Activated naive CD8-positive, alpha-beta T cell treated with anti-CD3 and anti-CD28 coated beads, Interleukin-2, amount 10 ng/mL, durations not matched to agents 7 days and 5 days (primary cell): Measurements from ENCODE around the gene TMEM63B. TPM values are rescaled to one million over a fixed set of nuclear protein-coding genes. Genes with fewer than 3 reads are reported as not detected.

Source experiments
- ATAC-seq: fragments of 150-1000 bp; cut with Tn5 transposase; one replicate; pipeline ENCODE4 v1.10.0; 2021; ENCODE audit warnings: low read depth, moderate library complexity
- POLR2A ChIA-PET: fragments of 350-600 bp; sonication (Branson Sonifier 250); formaldehyde crosslinking; loops from one replicate; lab custom pipeline; 2021; ENCODE audit warnings: antibody characterized with exemption; lab: Charles Lee
- DNase-seq: peaks from one replicate; pipeline ENCODE4 v3.0.0; 2021
- H3K27ac Mint-ChIP-seq: one replicate; pipeline ENCODE4 v1.8.0; 2022; ENCODE audit warnings: mild to moderate bottlenecking, mixed read lengths
- H3K27me3 Mint-ChIP-seq: one replicate; pipeline ENCODE4 v1.8.0; 2022; ENCODE audit warnings: mild to moderate bottlenecking, moderate library complexity, mixed read lengths
- H3K36me3 Mint-ChIP-seq: one replicate; pipeline ENCODE4 v1.8.0; 2021; ENCODE audit warnings: mild to moderate bottlenecking, mixed read lengths
- H3K4me1 Mint-ChIP-seq: one replicate; pipeline ENCODE4 v1.8.0; 2021; ENCODE audit warnings: mixed read lengths
- H3K4me3 Mint-ChIP-seq: one replicate; pipeline ENCODE4 v1.8.0; 2022; ENCODE audit warnings: mild to moderate bottlenecking, moderate library complexity, mixed read lengths
- H3K9me3 Mint-ChIP-seq: one replicate; pipeline ENCODE4 v1.8.0; 2021; ENCODE audit warnings: mixed read lengths
- total RNA-seq, 2 experiments: library from RNA; stranded (reverse); gene quantifications; one replicate each; pipeline ENCODE4 v1.2.3, GENCODE V29; 2021

Gene TMEM63B
- total RNA-seq, 2 experiments from 2014 or later = 20.8 to 21.8 TPM

GRCh38 chr6:44116641-44117382 is 10.5 kb upstream of the TMEM63B start:
- ATAC-seq (no peak), DNase-seq (no peak)
- peaks cover 31% of the 10 kb centered on the region for H3K4me1 Mint-ChIP-seq
- H3K36me3 Mint-ChIP-seq = peaks cover 15% of the 10 kb centered on the region
- H3K27me3 Mint-ChIP-seq = no peaks in the 10 kb centered on the region
- no peak overlapping the region for H3K4me3 Mint-ChIP-seq
- H3K9me3 Mint-ChIP-seq = no peaks in the 10 kb centered on the region
- POLR2A ChIA-PET = no interaction called here
- no peak overlapping the region for H3K27ac Mint-ChIP-seq

GRCh38 chr6:44117397-44118128 is 9.8 kb upstream of the TMEM63B start:
- H3K4me3 Mint-ChIP-seq = no peak overlapping the region
- DNase-seq (no peak), ATAC-seq (no peak)
- H3K27me3 Mint-ChIP-seq = no peaks in the 10 kb centered on the region
- H3K27ac Mint-ChIP-seq = peak overlapping the region; percentile 23
- no peaks in the 10 kb centered on the region for H3K9me3 Mint-ChIP-seq
- H3K4me1 Mint-ChIP-seq = peaks cover 35% of the 10 kb centered on the region
- POLR2A ChIA-PET = no interaction called here
- H3K36me3 Mint-ChIP-seq = peaks cover 13% of the 10 kb centered on the region

- POLR2A ChIA-PET = no interaction called here
- Mint-ChIP-seq H3K4me3 (no peak overlapping the region), H3K27ac (peak overlapping the region; percentile 0), H3K9me3 (no peaks in the 10 kb centered on the region), H3K36me3 (peaks cover 19% of the 10 kb centered on the region), H3K4me1 (peaks cover 55% of the 10 kb centered on the region), H3K27me3 (no peaks in the 10 kb centered on the region)
- DNase-seq (no peak), ATAC-seq (no peak)
Observed at GRCh38 chr6:44119704-44120262, 7.6 kb upstream of the TMEM63B start.

- Mint-ChIP-seq H3K9me3 (no peaks in the 10 kb centered on the region), H3K4me1 (peaks cover 58% of the 10 kb centered on the region), H3K27ac (no peak overlapping the region), H3K27me3 (no peaks in the 10 kb centered on the region), H3K4me3 (no peak overlapping the region), H3K36me3 (peaks cover 16% of the 10 kb centered on the region)
- no peak for DNase-seq
- ATAC-seq = no peak
- POLR2A ChIA-PET = no interaction called here
Observed at GRCh38 chr6:44120692-44121443, 6.5 kb upstream of the TMEM63B start.

GRCh38 chr6:44122801-44123200 is 4.6 kb upstream of the TMEM63B start:
- Mint-ChIP-seq H3K36me3 (peaks cover 20% of the 10 kb centered on the region), H3K4me1 (peaks cover 56% of the 10 kb centered on the region), H3K9me3 (no peaks in the 10 kb centered on the region), H3K4me3 (peak overlapping the region; percentile 62), H3K27ac (peak overlapping the region; percentile 76), H3K27me3 (no peaks in the 10 kb centered on the region)
- POLR2A ChIA-PET = interaction anchor here (1.1 to 1.3 kb wide), 2 partner anchors 10 to 134 kb away, joined by 3 read pairs; no protein-coding TSS in a partner anchor
- DNase-seq = no peak
- ATAC-seq = peak; percentile 23

- no peak for ATAC-seq
- Mint-ChIP-seq H3K4me1 (peaks cover 55% of the 10 kb centered on the region), H3K27ac (peak overlapping the region; percentile 76)
Observed at GRCh38 chr6:44123544-44123943, 3.8 kb upstream of the TMEM63B start.

GRCh38 chr6:44126320-44127149 is 819 bp upstream of the TMEM63B start:
- DNase-seq (peak; percentile 61), ATAC-seq (peak; percentile 32)
- peak overlapping the region; percentile 85 for H3K27ac Mint-ChIP-seq
- H3K27me3 Mint-ChIP-seq = peaks cover 2% of the 10 kb centered on the region
- H3K9me3 Mint-ChIP-seq = no peaks in the 10 kb centered on the region
- peak overlapping the region; percentile 92 for H3K4me3 Mint-ChIP-seq
- H3K36me3 Mint-ChIP-seq = peaks cover 15% of the 10 kb centered on the region
- POLR2A ChIA-PET = interaction anchor here (1.0 kb wide), 1 partner anchor 120 kb away, joined by 4 read pairs; the partner anchor contains the start of gene HSP90AB1
- peaks cover 52% of the 10 kb centered on the region for H3K4me1 Mint-ChIP-seq

More at GRCh38 chr6:44123544-44123943, 3.8 kb upstream of the TMEM63B start:
- Mint-ChIP-seq H3K27me3 (no peaks in the 10 kb centered on the region), H3K4me3 (peak overlapping the region; percentile 62), H3K9me3 (no peaks in the 10 kb centered on the region), H3K36me3 (peaks cover 16% of the 10 kb centered on the region)
- POLR2A ChIA-PET = interaction anchor here (1.1 to 1.3 kb wide), 3 partner anchors 9 to 133 kb away, joined by 3 read pairs; no protein-coding TSS in a partner anchor
- no peak for DNase-seq

GRCh38 chr6:44128020-44128917 is 915 bp downstream of the TMEM63B start:
- POLR2A ChIA-PET = interaction anchor here (1.0 kb wide), 1 partner anchor 118 kb away, joined by 4 read pairs; the partner anchor contains the start of gene HSP90AB1
- no peaks in the 10 kb centered on the region for H3K9me3 Mint-ChIP-seq
- H3K4me3 Mint-ChIP-seq = peak overlapping the region; percentile 77
- DNase-seq (no peak), ATAC-seq (no peak)
- H3K4me1 Mint-ChIP-seq = peaks cover 43% of the 10 kb centered on the region
- peak overlapping the region; percentile 44 for H3K27ac Mint-ChIP-seq
- H3K27me3 Mint-ChIP-seq = peaks cover 2% of the 10 kb centered on the region
- peaks cover 15% of the 10 kb centered on the region for H3K36me3 Mint-ChIP-seq

- Mint-ChIP-seq H3K27me3 (peaks cover 2% of the 10 kb centered on the region), H3K9me3 (no peaks in the 10 kb centered on the region), H3K36me3 (peaks cover 9% of the 10 kb centered on the region), H3K4me1 (peaks cover 32% of the 10 kb centered on the region), H3K4me3 (no peak overlapping the region), H3K27ac (peak overlapping the region; percentile 12)
- ATAC-seq (no peak), DNase-seq (no peak)
- POLR2A ChIA-PET = interaction anchor here (0.7 kb wide), 1 partner anchor 912 kb away, joined by 4 read pairs; no protein-coding TSS in a partner anchor
Observed at GRCh38 chr6:44129841-44130322, 2.5 kb downstream of the TMEM63B start.

- ATAC-seq (no peak), DNase-seq (no peak)
- Mint-ChIP-seq H3K36me3 (no peaks in the 10 kb centered on the region), H3K27ac (no peak overlapping the region), H3K4me3 (no peak overlapping the region), H3K4me1 (peaks cover 19% of the 10 kb centered on the region), H3K9me3 (no peaks in the 10 kb centered on the region), H3K27me3 (peaks cover 2% of the 10 kb centered on the region)
- POLR2A ChIA-PET = interaction anchor here (0.7 to 1.0 kb wide), 2 partner anchors 9 to 34 kb away, joined by 3 to 6 read pairs; no protein-coding TSS in a partner anchor
Observed at GRCh38 chr6:44131892-44132291, 4.5 kb downstream of the TMEM63B start.

GRCh38 chr6:44132476-44132875 is 5.1 kb downstream of the TMEM63B start:
- Mint-ChIP-seq H3K27me3 (peaks cover 2% of the 10 kb centered on the region), H3K27ac (no peak overlapping the region), H3K9me3 (no peaks in the 10 kb centered on the region), H3K36me3 (no peaks in the 10 kb centered on the region), H3K4me3 (no peak overlapping the region), H3K4me1 (peaks cover 19% of the 10 kb centered on the region)
- DNase-seq (no peak), ATAC-seq (no peak)
- POLR2A ChIA-PET = interaction anchor here (1.0 kb wide), 1 partner anchor 9 kb away, joined by 3 read pairs; no protein-coding TSS in a partner anchor
